ENCODE results near the gene AGAP1. TPM values are rescaled to one million over a fixed set of nuclear protein-coding genes. Genes with fewer than 3 reads are reported as not detected.

AGAP1 gene
- total RNA-seq, 6 experiments from 2014 or later: 8.1 to 11.2 (median 9.8) TPM

GRCh38 chr2:235447210-235447609 lies 46.6 kb upstream of the AGAP1 start:
- intact Hi-C loops (cut with DNase I): no loop called here
- 77% methylated on average over 3 of the region's 3 CpGs for WGBS (ENCODE audit: insufficient coverage, low coverage, low lambda C conversion rate, missing lambda C conversion rate)
- Histone ChIP-seq H3K4me3 (no peak overlapping the region), H3K27me3 (no peaks in the 10 kb centered on the region), H3K27ac (no peak overlapping the region), H3K36me3 (no peaks in the 10 kb centered on the region), H3K4me1 (no peaks in the 10 kb centered on the region), H3K9me3 (no peaks in the 10 kb centered on the region)
- DNase-seq (no peak), ATAC-seq (no peak)
- TF ChIP-seq CTCF (IDR thresholded peaks at IDR 0.05) (no peak), POLR2A (IDR thresholded peaks at IDR 0.05) (no peak)

GRCh38 chr2:235449568-235449967 lies 44.3 kb upstream of the AGAP1 start:
- Histone ChIP-seq H3K4me1 (no peaks in the 10 kb centered on the region), H3K27me3 (no peaks in the 10 kb centered on the region), H3K4me3 (no peak overlapping the region), H3K9me3 (no peaks in the 10 kb centered on the region), H3K36me3 (no peaks in the 10 kb centered on the region), H3K27ac (no peak overlapping the region)
- ATAC-seq: peak; percentile 36 to 97 (median 56)
- 58% methylated on average over 9 of the region's 9 CpGs for WGBS (ENCODE audit: insufficient coverage, low coverage, low lambda C conversion rate, missing lambda C conversion rate)
- peak in 1 of 3 donors; percentile 48 for DNase-seq
- TF ChIP-seq CTCF (IDR thresholded peaks at IDR 0.05) (no peak), POLR2A (IDR thresholded peaks at IDR 0.05) (peak; percentile 26)
- intact Hi-C loops (cut with DNase I): no loop called here

DNA sequence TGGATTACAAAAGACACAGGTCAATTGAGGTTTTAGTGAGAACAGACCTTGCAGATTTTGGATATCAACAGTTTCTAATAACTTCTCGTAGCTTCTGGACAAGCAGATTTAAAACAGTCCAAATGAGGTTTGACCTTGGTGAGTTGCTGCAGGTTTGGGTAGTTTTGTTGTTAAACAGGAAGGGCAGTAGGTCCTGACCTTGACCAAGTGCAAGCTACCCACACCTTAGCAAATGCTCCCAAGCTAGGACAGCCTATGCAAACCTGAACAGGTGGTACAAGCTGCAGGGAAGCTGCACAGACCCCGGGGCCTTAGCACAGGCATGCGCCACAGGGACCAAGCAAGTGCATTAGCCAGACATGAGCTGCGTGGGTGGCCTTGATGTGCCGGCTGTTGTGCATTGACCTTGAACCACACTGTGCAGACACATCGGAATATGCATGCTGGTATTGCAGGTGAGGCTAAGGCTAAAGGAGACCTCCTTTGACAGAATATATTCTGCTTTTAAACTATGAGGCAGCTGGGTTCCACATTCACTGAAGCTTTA lies 40.2 kb upstream of the AGAP1 start:
- H3K4me1 ChIP-seq: no peaks in the 10 kb centered on the region
- no peaks in the 10 kb centered on the region for H3K36me3 ChIP-seq
- no peaks in the 10 kb centered on the region for H3K27me3 ChIP-seq
- no peak for DNase-seq
- no peaks in the 10 kb centered on the region for H3K9me3 ChIP-seq
- TF ChIP-seq CTCF (IDR thresholded peaks at IDR 0.05) (no peak), POLR2A (IDR thresholded peaks at IDR 0.05) (no peak)
- 81% methylated on average over 4 of the region's 6 CpGs for WGBS (ENCODE audit: insufficient coverage, low coverage, low lambda C conversion rate, missing lambda C conversion rate)
- intact Hi-C loops (cut with DNase I): no loop called here
- no peak overlapping the region for H3K27ac ChIP-seq
- ATAC-seq: no peak
- H3K4me3 ChIP-seq: no peak overlapping the region

GRCh38 chr2:235458839-235459273 lies 35.0 kb upstream of the AGAP1 start:
- TF ChIP-seq POLR2A (IDR thresholded peaks at IDR 0.05) (no peak), CTCF (IDR thresholded peaks at IDR 0.05) (no peak)
- no peaks in the 10 kb centered on the region for H3K4me1 ChIP-seq
- no peak overlapping the region for H3K4me3 ChIP-seq
- no peak overlapping the region for H3K27ac ChIP-seq
- ATAC-seq: peak in 1 of 4 donors; percentile 45
- no peaks in the 10 kb centered on the region for H3K36me3 ChIP-seq
- no peaks in the 10 kb centered on the region for H3K9me3 ChIP-seq
- intact Hi-C loops (cut with DNase I): no loop called here
- WGBS (ENCODE audit: insufficient coverage, low coverage, low lambda C conversion rate, missing lambda C conversion rate): 37% methylated on average over 7 of the region's 7 CpGs
- no peaks in the 10 kb centered on the region for H3K27me3 ChIP-seq
- DNase-seq: peak in 1 of 3 donors; percentile 25

Measured in right lobe of liver (tissue), 6 donors.